ENCODE results near the gene ATXN2.

ATXN2 gene

DNA sequence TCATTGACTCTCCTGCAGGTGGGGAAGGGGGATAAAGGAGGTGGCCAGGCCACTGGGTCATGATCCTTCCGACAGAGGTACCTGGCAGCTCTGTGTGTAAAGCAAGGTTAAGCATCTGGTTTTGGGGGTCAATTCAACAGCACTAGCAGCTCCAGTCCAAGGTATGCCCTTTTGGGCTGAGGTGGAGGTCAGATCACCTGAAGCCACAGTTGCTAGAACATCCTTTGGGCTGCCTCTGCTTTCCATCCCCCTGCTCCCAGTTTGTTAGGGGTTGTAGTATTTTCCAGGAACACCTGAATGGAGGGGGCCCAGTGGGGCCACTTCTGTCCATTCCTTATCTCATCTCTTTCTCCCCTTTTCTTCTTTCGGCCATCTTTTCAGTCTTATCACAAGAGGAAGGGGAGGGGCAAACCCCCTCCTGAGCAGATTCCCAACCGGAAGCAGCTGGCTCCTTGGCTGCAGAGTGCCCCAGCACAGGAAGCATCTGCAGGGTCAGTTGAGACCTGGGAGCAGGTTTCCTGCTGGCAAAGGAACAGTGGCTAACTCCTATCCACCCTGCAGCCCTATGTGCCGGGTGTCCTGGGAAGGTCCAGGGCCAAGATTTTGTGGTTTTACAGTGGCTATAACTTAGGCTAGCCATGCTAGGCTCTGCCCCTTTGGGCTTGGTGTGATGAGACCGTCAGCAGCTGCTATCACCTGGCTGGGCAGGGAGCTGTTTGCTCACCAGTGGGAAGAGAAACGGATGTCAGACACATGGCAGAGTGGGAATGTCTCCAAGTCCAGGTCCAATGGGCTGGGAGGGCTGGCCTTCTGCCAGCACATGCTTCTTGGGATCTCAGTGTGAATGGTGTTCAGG is 153.2 kb downstream of the ATXN2 start:
- H3K4me3 ChIP-seq (replicated peaks; ENCODE audit: low read depth, low read length): no peak overlapping the region
- peak; percentile 53 for DNase-seq (ENCODE audit: extremely low read depth, low read depth)
- TF ChIP-seq, protein P1, sequence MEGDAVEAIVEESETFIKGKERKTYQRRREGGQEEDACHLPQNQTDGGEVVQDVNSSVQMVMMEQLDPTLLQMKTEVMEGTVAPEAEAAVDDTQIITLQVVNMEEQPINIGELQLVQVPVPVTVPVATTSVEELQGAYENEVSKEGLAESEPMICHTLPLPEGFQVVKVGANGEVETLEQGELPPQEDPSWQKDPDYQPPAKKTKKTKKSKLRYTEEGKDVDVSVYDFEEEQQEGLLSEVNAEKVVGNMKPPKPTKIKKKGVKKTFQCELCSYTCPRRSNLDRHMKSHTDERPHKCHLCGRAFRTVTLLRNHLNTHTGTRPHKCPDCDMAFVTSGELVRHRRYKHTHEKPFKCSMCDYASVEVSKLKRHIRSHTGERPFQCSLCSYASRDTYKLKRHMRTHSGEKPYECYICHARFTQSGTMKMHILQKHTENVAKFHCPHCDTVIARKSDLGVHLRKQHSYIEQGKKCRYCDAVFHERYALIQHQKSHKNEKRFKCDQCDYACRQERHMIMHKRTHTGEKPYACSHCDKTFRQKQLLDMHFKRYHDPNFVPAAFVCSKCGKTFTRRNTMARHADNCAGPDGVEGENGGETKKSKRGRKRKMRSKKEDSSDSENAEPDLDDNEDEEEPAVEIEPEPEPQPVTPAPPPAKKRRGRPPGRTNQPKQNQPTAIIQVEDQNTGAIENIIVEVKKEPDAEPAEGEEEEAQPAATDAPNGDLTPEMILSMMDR (IDR thresholded peaks at IDR 0.05; ENCODE audit: low read depth, low read length, missing control alignments): no peak

- H3K4me3 ChIP-seq (replicated peaks; ENCODE audit: low read depth, low read length): no peak overlapping the region
- TF ChIP-seq, protein P1 (IDR thresholded peaks at IDR 0.05; ENCODE audit: low read depth, low read length, missing control alignments): no peak
- DNase-seq (ENCODE audit: extremely low read depth, low read depth): no peak
Observed at GRCh38 chr12:111444925-111445725, 154.0 kb downstream of the ATXN2 start.

GRCh38 chr12:111444314-111444924 is 154.7 kb downstream of the ATXN2 start:
- no peak overlapping the region for H3K4me3 ChIP-seq (replicated peaks; ENCODE audit: low read depth, low read length)
- TF ChIP-seq, protein P1 (IDR thresholded peaks at IDR 0.05; ENCODE audit: low read depth, low read length, missing control alignments): no peak
- DNase-seq (ENCODE audit: extremely low read depth, low read depth): no peak

- no peak for DNase-seq (ENCODE audit: extremely low read depth, low read depth)
- TF ChIP-seq, protein P1 (IDR thresholded peaks at IDR 0.05; ENCODE audit: low read depth, low read length, missing control alignments): no peak
- no peak overlapping the region for H3K4me3 ChIP-seq (replicated peaks; ENCODE audit: low read depth, low read length)
Observed at GRCh38 chr12:111443586-111443985, 155.5 kb downstream of the ATXN2 start.

DNA sequence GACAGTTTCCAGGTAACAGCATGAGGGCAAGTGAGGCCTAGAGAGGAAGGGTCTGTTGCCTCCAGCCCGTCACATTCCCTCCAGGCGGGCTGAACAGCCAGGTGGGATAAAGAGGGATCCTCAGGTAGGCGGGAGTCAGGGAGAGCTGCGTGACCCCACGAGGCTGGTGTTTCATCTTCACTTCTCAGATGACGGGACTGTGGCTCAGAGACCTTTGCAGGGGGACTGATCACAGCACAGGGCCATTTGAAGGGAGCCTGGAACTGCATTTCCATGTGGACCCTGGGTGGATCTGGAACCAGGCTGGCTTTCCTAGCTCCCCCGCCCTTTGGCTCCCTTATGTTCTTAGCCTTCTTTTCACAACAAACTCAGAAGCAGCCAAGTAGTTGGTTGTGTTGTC is 156.0 kb downstream of the ATXN2 start:
- no peak overlapping the region for H3K4me3 ChIP-seq (replicated peaks; ENCODE audit: low read depth, low read length)
- TF ChIP-seq, protein P1 (IDR thresholded peaks at IDR 0.05; ENCODE audit: low read depth, low read length, missing control alignments): no peak
- DNase-seq (ENCODE audit: extremely low read depth, low read depth): no peak

GRCh38 chr12:111442301-111443045 is 156.6 kb downstream of the ATXN2 start:
- no peak for DNase-seq (ENCODE audit: extremely low read depth, low read depth)
- TF ChIP-seq, protein P1 (IDR thresholded peaks at IDR 0.05; ENCODE audit: low read depth, low read length, missing control alignments): no peak
- no peak overlapping the region for H3K4me3 ChIP-seq (replicated peaks; ENCODE audit: low read depth, low read length)
